TTC549 (cell line): ENCODE results near the gene MEN1.
"Not testable (repeated sequence)": the region's sequence is repeated elsewhere in the genome, so short reads cannot be mapped to it uniquely, and the experiment has no call there.

Experiments used
- FAIRE-seq: peaks from 2 replicates; lab custom pipeline; 2012; peaks lifted over from hg19 to GRCh38; lab: Jason Lieb, UNC

The MEN1 gene

GRCh38 chr11:64832467-64833197 lies 22.3 kb upstream of the MEN1 start:
- no peak for FAIRE-seq

- FAIRE-seq: no peak
Observed at GRCh38 chr11:64831411-64831891, 21.1 kb upstream of the MEN1 start.

GRCh38 chr11:64829536-64830251 lies 19.3 kb upstream of the MEN1 start:
- no peak for FAIRE-seq

GRCh38 chr11:64827451-64827839 lies 17.1 kb upstream of the MEN1 start:
- no peak for FAIRE-seq

GRCh38 chr11:64826578-64827450 lies 16.5 kb upstream of the MEN1 start:
- no peak for FAIRE-seq

GRCh38 chr11:64826062-64826461 lies 15.7 kb upstream of the MEN1 start:
- no peak for FAIRE-seq

- no peak for FAIRE-seq
Observed at GRCh38 chr11:64823568-64824119, 13.3 kb upstream of the MEN1 start.

GRCh38 chr11:64817476-64817875 lies 7.1 kb upstream of the MEN1 start:
- FAIRE-seq: no peak

- not testable (repeated sequence) for FAIRE-seq
Observed at GRCh38 chr11:64815433-64815832, 5.1 kb upstream of the MEN1 start.

- FAIRE-seq: no peak
Observed at GRCh38 chr11:64814712-64815187, 4.4 kb upstream of the MEN1 start.

- no peak for FAIRE-seq
Observed at GRCh38 chr11:64813826-64814225, 3.5 kb upstream of the MEN1 start.

GRCh38 chr11:64810891-64811272 lies 531 bp upstream of the MEN1 start:
- no peak for FAIRE-seq

- no peak for FAIRE-seq
Observed at GRCh38 chr11:64809781-64810241, 540 bp downstream of the MEN1 start.

GRCh38 chr11:64805481-64805880 lies 4.9 kb downstream of the MEN1 start:
- FAIRE-seq: no peak

- FAIRE-seq: no peak
Observed at GRCh38 chr11:64804346-64805210, 5.8 kb downstream of the MEN1 start.

- no peak for FAIRE-seq
Observed at GRCh38 chr11:64803846-64804345, 6.5 kb downstream of the MEN1 start.

- peak; percentile 9 for FAIRE-seq
Observed at GRCh38 chr11:64803158-64803845, 7.0 kb downstream of the MEN1 start, which contains the start of gene MAP4K2. Gene MAP4K2 (minus strand): TSS chr11:64803214. CDS start chr11:64803149, 65 bp downstream.

GRCh38 chr11:64802370-64803157 lies 7.8 kb downstream of the MEN1 start:
- FAIRE-seq: no peak
